GM19324 (cell line): ENCODE data around the gene LAIR2.
A peak's percentile ranks its signal among the peaks of the same experiment; 100 is the strongest.
"Not testable (repeated sequence)": the region's sequence is repeated elsewhere in the genome, so short reads cannot be mapped to it uniquely, and the experiment has no call there.

ENCODE experiments used
- ATAC-seq: cut with Tn5 transposase; IDR thresholded peaks from one replicate; pipeline ENCODE4 v1.9.1; 2021; ENCODE audit warnings: mild to moderate bottlenecking, moderate library complexity; ENCODE audit not compliant: unreplicated experiment, low FRiP score

The LAIR2 gene

GRCh38 chr19:54464044-54464629, 38.5 kb upstream of the LAIR2 start:
- ATAC-seq: peak; percentile 40

GRCh38 chr19:54464630-54465425, 37.8 kb upstream of the LAIR2 start:
- ATAC-seq: peak; percentile 44

- ATAC-seq: no peak
These were observed 37.1 kb upstream of the LAIR2 start for GRCh38 chr19:54465426-54466109.

- ATAC-seq: not testable (repeated sequence)
These were observed 36.5 kb upstream of the LAIR2 start for GRCh38 chr19:54466110-54466480.

GRCh38 chr19:54469496-54469934, 33.1 kb upstream of the LAIR2 start:
- no peak for ATAC-seq

GRCh38 chr19:54470276-54470887, 32.2 kb upstream of the LAIR2 start:
- ATAC-seq: no peak

- no peak for ATAC-seq
These were observed 31.4 kb upstream of the LAIR2 start for GRCh38 chr19:54470991-54471782.

- no peak for ATAC-seq
These were observed 29.4 kb upstream of the LAIR2 start, which contains the start of gene CDC42EP5 for GRCh38 chr19:54473071-54473891. CDC42EP5 (minus strand) TSS chr19:54473296; CDS start chr19:54465547, 7,749 bp downstream.

- no peak for ATAC-seq
These were observed 28.7 kb upstream of the LAIR2 start for GRCh38 chr19:54473892-54474372.

GRCh38 chr19:54475706-54476105, 26.9 kb upstream of the LAIR2 start:
- ATAC-seq: no peak

- no peak for ATAC-seq
These were observed 25.0 kb upstream of the LAIR2 start for GRCh38 chr19:54477650-54478049.

- ATAC-seq: no peak
These were observed 23.9 kb upstream of the LAIR2 start for GRCh38 chr19:54478677-54479266.

- ATAC-seq: no peak
These were observed 22.6 kb upstream of the LAIR2 start for GRCh38 chr19:54480051-54480450.

- no peak for ATAC-seq
These were observed 21.2 kb upstream of the LAIR2 start for GRCh38 chr19:54481326-54481930.

- no peak for ATAC-seq
These were observed 19.7 kb upstream of the LAIR2 start for GRCh38 chr19:54482889-54483288.

- ATAC-seq: no peak
These were observed 18.2 kb upstream of the LAIR2 start for GRCh38 chr19:54484451-54484850.

GRCh38 chr19:54485851-54486250, 16.8 kb upstream of the LAIR2 start:
- ATAC-seq: no peak

- no peak for ATAC-seq
These were observed 13.3 kb upstream of the LAIR2 start for GRCh38 chr19:54489341-54489740.
